Esophagus mucosa (tissue), 1 donor: ENCODE results near the gene GRHL3. TPM values are rescaled to one million over a fixed set of nuclear protein-coding genes. Genes with fewer than 3 reads are reported as not detected.

Source experiments
- ATAC-seq: fragments of 200-7000 bp; cut with Tn5 transposase; one replicate; pipeline ENCODE4 v1.9.1; 2020
- total RNA-seq: library from RNA; stranded (reverse); gene quantifications from one replicate; pipeline ENCODE4 v1.2.4, GENCODE V29; 2023
- donor health status: DM: yes; HTN: yes; CAD: no.

GRHL3 gene
- total RNA-seq, 1 donor from 2014 or later = 177 TPM

DNA sequence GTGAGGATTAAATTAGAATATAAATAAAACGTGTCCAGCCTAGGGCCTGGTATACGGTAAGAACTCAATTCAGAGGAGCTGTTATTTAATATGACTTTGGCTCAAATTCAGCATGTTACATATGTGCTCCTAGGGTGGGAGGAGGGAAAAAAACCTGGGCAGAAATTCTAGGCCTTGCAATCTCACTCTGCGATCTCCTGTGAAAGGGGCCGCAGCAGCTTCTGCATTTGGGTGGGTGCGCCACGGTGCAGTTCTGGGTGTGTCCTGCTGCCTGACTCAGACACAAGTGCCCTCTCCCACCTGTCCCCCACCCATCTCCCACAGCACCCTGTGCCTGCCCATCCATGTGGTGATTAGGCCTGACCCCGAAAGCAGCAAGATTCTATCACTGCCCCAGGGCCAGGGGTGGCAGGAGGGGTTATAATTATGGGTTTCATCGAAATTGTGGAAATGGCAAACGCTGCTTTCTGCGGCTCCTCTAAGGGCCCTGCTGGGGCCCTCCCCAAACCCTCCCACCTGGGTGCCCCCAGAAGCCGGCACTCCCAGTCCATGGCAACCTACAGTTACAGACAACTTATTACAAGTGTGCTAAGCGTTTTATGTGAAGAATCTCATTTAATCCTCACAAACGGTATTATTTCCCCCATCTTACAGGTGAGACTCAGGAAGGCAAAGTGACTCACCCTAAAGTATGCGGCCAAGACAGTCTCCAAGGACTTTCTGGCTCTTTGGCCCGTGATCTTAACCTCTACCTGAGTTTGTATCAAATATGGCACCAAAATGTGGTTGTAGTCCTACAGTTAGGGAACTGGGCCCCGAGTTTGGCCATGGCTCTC lies 25.5 kb upstream of the GRHL3 start:
- peak; percentile 34 for ATAC-seq

DNA sequence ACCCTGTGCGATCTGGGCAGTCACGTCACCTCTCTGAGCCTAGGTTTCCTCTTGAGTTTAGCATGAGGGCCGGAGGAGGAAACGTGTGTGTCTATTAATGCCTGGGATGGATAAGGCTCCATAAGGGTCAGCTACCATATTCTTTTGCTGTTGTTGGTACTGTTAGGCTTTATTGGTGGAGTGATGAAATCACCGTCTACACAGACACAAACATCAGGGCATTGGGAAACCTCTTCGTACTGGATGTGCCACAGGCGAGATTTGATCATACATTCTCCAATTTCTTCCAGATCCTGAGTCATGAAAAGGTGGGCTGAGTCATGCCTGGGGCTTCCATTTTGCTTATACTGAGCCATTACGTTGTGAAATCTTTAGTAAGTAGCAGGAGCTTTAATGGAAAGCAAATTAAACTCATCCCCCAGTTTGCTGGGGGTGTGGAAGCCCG lies 24.9 kb upstream of the GRHL3 start:
- peak; percentile 80 for ATAC-seq

DNA sequence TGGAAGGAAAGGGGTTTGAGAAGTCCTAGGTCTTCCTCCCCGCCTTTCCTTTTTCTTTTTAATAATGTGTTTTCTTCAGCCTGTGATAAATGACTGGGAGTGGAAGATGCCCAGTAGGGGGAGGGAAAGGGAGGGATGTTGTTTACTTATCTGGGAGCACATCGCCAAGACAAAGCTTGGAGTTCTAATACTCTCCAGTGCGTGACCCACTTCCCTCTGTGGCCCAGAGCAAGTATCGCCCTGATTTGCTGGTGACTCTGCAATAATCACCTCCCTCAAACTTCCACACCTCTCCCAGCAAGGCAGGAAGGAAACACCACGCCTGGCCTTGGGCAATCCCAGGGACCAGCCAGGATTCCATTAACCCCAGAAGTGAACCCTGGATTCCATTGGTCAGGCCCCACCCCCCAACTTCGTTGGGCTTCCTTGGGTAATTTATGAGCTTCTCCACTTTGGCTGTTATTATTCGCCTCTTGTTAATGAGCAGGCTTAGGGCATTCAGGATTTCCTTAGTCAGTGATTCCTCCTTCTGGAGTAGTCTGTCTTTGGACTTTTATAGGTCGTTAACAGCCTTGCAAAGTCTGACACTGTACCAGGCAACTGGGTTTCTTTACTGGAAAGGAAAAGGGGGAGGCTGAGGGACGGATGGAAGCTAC lies 24.3 kb upstream of the GRHL3 start:
- ATAC-seq = peak; percentile 85

DNA sequence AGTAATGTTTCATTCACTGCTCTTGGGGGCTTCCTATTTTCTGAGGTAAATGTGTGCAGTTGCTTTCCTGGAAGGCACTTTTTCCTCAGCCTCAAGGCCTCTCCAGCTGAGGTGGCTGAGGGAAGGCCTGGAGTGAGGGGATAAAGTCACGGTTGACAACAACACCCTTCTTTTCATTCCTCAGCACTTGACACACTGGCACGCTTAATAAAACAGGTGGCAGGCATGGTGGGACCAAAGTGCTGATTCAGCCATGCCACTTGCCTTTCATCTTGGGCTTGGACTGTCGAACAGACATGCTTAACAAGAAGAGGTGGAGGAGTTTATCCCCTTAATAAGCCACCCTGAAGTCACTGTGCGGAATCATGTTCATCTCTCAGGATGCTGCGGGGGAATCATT lies 23.6 kb upstream of the GRHL3 start:
- ATAC-seq = no peak

DNA sequence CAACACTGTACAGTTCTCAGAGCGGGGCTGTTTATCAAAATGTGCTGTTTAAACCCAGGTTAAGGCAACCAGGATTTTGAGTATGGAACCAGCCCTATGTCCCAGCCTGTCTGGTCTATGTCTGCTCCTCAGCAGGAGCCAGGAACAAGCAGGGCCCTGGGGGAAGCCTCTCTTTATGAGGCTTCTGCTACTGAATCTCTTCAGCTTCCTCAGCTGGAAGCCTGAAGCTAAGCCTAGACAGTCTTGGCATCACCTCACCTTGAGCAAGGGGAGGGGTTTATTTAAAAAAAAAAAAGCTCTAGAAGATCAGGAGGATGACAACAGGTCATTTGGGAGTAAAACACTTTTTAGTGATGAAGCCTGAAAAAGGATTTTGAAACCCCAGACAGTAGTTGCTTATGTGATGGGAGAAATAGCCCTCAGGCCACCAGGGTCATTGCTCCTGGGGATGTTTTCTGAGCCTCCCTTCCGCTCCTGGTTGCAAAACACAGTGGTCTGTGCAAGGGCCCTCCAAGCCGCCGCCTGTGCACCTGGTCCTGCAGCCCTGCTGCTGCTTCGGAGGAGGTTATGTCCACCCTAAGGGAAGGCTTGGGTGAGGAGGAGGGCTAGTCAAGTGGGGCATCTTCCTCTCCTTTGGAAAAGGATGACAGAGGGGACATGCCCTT lies 21.8 kb upstream of the GRHL3 start:
- ATAC-seq = no peak

DNA sequence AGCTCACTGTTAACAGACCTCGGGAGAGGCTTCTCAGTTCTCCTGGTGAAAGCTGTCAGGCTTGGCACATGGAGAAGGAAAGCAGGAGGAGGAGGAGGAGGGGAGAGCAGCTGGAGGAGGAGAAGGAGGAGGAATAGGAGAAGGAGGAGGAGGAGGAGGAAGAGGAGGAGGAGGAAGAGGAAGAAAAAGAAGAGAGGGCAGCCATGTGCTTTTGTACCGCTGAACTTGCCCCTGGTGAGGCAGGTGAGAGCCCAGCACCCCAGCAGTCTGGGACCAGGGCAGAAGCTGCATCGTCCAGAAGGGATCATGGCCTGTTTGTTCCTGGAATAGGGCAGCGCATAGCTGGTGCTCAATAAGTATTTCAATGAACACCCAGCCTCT lies 21.3 kb upstream of the GRHL3 start:
- no peak for ATAC-seq

DNA sequence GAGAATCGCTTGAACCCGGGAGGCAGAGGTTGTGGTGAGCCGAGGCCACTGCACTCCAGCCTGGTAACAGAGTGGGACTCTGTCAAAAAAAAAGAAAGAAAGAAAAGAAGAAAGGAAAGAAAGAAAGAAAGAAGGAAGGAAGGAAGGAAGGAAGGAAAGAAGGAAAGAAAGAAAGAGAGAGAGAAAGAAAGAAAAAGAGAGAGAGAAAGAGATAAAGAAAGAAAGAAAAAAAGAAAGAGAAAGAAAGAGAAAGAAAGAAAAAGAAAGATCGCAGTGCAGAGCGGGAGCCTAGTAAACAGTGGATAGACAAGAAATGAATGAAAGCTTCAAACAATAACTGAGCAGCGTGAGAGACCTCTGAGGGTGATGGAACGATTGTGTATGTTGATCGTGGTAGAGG lies 20.6 kb upstream of the GRHL3 start:
- no peak for ATAC-seq

DNA sequence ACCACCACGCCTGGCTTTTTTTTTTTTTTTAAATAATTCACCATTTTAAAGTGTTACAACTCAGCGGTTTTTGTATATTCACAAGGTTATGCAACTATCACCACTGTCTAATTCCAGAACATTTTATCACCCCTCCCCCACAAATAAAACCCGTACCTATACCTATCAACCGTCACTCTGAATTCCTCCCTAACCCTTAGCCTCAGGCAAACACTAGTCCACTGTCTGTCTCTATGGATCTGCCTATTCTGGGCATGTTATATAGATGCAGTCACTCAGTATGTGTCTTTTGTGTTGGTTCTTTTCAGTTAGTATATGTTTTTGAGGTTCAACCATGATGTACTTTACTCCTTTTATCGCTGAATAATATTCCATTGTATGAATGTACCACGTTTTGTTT lies 19.3 kb upstream of the GRHL3 start:
- no peak for ATAC-seq

DNA sequence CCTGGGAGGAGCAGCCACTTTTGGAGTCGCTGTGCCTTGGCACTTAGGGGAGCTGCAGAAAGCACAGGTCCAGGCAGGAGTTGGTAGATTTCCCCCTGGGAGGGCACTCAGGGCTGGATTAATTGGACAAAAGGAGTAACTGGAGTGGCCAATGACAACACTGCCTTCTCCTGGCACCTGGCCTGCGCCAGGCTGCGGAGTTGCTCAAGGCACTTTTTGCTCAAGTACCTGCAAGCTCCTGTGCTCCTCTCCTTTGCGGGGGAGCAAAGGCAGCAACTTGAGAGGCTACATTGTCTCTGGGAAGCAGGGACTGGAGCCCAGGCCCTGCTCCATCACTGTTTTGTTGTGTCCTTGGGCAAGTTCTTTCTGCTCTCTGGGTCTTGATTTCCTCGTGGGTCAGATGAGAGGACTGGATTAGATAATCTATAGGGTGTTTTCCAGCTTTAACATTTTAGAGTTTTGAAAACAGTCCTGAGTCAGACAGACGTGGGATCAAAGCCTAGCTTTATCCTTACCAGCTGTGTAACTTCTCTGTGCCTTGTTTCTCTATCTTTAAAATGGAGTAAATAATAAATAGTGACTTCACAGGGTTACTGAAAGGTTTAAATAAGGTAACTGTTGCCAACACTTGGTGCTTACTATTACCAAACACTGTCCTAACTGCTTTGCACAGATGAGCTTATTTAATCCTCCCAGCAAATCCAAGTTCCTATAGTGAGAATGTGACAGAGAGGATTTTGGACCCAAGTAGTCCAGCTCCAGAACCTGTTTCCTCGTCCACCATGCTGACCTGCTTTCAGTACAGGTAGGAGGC lies 18.0 kb upstream of the GRHL3 start:
- ATAC-seq = peak; percentile 84

DNA sequence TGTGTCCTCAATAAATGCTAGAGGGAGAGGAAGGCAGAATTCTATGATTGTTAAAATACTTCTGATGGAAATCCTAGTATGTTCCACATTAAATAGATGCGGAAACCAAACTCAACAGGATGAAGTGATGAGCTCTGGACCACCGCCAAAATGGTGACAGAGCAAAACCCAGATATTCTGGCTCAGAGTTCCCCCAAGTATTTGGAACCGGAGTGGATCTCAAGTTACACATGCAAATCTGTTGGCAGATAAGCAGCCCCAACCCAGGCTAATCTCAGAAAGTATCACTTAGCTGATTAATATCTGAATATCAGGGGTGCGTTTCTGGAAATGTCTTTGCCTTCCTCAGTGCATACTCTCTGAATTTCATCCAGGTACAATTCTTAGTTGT lies 17.4 kb upstream of the GRHL3 start:
- ATAC-seq = no peak

DNA sequence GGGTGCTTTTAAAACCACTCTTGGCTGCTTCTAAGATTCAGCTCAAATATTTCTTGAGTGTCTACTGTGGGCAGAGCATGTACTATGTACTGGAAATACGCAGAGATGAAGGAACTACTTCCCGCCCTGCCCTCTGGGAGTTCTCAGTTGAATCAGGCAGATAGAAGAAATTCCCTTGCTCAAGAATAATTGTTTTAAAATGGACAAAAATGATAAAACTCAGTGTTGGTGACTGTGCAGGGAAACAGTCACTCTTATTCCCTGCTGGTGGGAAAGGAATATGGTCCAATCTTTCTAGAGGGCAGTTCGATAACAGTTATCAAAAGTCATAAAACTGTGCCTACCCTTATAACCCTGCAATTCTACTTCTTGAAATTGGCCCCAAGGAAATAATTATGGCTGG lies 16.9 kb upstream of the GRHL3 start:
- no peak for ATAC-seq

DNA sequence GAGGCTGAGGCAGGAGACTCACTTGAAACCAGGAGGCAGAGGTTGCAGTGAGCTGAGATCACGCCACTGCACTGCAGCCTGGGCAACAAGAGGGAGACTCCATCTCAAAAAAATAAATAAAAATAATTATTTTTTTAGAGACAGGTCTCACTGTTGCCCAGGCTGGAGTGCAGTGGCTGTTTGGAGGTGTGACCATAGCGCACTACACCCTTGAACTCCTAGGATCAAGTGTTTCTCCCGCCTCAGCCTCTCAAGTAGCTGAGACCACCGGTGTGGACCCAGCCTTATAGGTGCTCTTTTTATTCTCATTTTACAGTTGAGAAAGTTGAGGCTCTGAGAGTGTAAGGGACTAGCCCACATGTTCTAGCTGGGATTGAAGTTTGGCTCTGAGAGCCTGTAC lies 15.6 kb upstream of the GRHL3 start:
- ATAC-seq = no peak

DNA sequence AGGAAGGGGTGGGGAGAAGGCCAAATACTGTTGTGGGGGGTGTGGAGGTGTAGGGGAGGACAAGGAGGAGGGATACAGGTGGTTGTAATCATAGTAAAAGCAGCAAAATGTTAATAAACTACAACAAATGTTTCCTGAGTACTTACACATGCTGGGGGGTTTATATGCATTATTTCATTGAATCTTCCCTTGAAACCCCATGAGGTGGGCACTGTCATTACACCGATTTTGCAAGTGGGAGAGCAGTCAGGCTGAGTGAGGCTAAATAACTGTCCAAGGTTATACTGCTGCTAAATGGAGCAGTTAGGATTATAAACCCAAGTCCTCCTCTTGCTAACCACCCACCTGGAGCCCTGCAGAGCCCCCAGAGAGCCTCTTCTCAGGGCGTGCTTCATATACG lies 14.4 kb upstream of the GRHL3 start:
- ATAC-seq = no peak

DNA sequence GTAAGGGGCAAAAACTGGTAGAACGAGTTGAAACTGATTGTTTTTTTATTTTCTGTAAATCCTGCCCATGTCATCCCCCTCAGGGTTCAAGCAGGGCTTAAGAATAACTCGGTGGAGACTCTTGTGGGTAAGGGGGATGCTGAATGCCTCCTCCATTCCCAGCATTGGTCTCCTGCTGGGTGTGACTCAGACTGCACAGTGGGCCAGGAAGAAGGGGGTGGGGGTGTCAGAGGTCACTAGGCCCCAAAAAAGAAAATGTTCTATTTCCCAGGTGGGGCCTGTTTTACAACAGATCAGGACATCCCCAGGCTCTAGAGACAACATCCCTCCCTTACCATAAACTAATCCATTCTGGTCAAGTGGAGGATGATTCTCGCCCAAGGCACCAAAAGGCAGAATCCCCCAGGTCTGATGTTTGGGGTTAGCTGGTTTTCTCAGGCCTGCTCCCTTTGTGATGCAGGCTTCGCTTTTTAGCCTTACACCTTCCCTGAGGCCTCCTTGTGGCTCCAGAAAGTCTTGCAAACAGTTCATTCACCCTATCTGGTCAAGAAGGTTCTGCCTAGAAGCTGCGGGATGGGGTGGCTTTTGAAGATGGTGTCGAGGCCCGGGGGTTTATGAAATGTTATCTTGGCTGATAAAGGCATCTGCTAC lies 10.7 kb upstream of the GRHL3 start:
- ATAC-seq = no peak

DNA sequence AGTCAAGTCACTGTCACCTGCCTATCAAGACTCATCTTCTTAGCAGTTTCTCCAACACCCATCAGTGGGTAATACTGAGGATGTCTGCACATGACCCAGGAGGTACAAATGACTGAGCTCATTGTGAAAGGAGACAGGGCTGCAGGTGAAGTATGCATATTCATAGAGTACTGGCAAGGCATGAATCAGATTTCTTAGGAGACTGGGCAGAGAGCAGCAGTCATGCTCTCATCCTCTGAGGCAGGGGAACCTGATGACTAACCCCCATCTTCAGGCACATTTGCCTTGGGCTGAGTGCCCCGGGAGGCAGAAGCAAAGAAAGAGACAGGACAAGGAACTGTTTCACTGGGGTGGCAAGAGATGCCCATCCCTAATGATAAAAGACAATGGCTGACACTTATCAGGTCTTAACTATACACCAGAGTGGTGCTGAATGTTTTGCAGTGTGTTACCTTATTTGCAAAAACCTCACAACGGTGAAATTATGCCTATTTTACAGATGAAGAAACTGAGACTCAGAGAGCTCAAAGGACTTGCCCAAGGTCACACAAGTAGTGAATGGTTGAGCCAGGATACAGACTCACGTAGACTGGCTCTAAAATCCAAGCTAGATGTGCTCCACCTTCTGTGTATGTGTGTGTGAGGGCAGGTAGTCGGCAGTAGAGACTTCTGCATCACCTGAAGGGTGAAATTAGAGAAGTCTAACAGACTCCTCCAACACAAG lies 9.2 kb upstream of the GRHL3 start:
- peak; percentile 86 for ATAC-seq

DNA sequence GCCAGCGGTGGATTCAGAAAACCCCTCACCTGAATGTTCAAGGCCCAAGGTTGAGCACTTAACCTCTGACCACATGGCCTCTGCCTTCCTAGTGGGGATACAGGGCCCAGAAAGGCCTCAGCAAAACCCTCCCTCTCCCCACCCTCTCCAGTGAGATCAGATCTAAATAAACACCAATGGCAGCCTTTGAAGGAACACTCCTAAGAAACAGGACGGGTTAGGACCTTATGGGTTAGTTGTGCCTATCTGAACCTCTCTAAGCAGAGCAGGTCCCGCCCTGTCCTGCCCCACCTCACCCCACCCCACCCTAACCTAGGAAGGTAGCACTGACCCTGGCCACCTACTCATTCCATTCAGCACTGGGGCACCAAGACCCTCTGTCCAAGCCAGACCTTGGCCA lies 7.9 kb upstream of the GRHL3 start:
- peak; percentile 60 for ATAC-seq

DNA sequence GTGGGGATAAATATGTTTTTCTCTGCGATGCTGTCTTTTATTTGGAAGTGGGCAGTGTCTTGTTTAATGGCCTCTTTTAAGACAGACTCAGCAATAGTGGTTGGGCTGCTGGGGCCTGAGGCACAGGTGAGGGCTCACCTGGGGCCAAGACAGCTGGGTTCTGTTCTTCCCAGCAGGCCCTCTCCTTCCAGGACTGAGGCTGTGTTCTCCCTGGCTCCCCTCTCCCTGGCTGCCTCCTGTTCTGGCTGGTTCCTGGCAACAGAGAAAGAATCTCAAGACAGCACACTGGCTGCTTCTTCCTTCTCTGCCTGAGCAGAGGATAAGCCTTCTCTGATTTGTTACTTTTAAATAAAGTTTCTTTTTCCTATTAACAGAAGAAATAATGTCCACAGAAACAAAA lies 7.4 kb upstream of the GRHL3 start:
- ATAC-seq = no peak

DNA sequence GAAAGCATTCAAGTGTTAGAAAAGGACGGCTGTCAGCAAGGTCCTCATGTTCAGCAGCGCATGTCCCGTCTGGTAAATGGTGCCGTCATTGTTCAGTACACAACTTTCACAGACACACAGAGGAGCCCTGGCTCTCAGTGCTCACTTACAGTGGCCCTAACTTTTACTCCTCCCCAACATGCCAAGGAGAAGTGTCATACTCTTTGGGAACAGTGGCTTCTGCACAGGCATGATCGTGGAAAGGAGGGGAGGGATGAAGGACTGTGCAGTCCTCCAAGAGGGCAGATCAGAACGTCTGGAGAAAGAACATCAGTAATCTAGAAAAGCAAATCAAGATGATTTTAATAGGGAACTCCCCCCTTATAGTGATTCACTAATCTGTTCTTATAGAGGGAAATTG lies 3.8 kb upstream of the GRHL3 start:
- ATAC-seq = no peak

DNA sequence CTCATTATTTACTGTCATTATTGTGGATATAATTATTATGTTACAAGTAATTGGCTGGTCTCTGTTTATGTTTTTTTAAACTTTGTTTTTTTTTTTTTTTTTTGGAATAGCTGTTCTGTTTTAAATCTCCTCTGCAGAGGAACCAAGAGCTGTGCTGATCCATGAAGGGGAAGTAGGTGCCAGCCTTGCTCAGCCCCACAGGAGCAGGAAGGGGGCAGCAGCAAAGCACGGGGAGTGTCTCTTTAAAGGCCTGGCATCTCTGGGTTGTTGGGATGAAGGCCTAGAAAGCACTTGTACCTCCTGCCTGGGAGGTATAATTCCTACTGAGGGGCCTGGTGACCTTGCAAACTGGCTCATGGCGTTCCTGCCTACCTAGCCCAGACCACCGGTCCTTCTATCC lies 2.5 kb upstream of the GRHL3 start:
- no peak for ATAC-seq

DNA sequence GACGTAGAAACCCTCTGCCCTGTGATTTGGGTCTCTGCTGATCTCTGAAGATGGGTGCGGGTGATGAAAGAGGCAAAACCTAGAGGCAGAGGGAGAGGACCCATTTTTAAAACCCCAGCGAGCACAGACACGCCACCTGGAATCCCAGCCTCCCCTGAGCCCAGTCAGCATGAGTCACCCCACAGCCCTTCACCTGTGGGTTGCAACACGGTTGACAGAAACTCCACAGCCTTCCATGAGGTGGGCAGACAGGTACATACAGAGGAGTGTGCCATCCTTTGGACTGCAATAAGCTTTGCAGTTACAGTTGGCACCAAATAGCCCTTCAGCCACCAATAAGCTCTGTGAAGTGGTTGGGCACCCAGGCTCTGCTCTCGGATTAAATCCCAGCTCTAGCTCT lies 2.1 kb upstream of the GRHL3 start:
- ATAC-seq = peak; percentile 82

DNA sequence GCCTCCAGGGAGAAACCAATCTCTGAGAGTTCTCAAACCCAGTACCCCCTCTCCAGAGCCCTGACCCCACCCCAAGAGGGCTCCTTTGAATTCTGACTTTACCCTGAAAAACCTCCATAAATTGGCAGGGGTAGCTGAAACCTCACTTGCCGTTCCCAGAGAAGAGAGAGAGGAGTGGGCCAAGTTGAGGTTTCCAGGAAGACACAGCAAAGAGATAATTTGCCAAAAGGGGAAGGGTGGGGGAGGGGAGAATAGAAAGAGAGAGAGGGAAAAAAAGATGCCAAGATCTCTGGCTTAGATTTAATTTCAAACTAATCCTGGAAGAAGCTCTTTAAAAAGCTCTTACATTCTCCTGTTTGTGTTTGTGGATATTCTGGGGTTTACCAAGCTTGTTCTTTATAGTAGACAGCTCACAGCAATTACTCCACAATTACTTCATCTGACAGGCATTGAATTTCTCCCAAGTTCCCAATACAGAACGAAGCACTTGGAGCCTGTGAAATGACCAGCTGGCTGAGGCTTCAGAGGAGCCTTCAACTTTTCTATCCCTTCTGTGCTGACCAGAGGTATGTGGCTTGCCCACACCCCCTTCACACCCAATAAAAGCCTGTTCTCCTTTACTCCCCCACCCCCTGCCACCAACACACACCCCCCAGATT lies 1.1 kb upstream of the GRHL3 start:
- no peak for ATAC-seq
